SK-N-SH (cell line): ENCODE data around the gene ZP1.

ENCODE experiments used
- CTCF ChIP-seq: fragments of 200-600 bp; sonication (generic); IDR thresholded peaks from 2 replicates; pipeline ENCODE4 v1.6.1; 2017; ENCODE audit warnings: antibody characterized with exemption, mild to moderate bottlenecking, moderate library complexity
- EP300 ChIP-seq, 2 experiments: IDR thresholded peaks; 2 replicates each; pipeline versions ENCODE4 v1.4.0 to v1.6.1; 2012; ENCODE audit warnings: borderline replicate concordance in 1 of 2, low read depth in 1 of 2, low read length in 1 of 2
- MAX ChIP-seq: IDR thresholded peaks from 2 replicates; pipeline ENCODE4 v1.4.0; 2012; ENCODE audit warnings: low read depth
- POLR2AphosphoS5 ChIP-seq: IDR thresholded peaks from 2 replicates; pipeline ENCODE4 v1.6.1; 2012; ENCODE audit warnings: low read depth, low read length
- RCOR1 ChIP-seq: fragments of 150-350 bp; IDR thresholded peaks from 2 replicates; pipeline ENCODE4 v1.6.1; 2017; ENCODE audit warnings: antibody characterized with exemption, low read length
- USF2 ChIP-seq: fragments of 150-350 bp; IDR thresholded peaks from 2 replicates; pipeline ENCODE4 v1.6.1; 2017; ENCODE audit warnings: antibody characterized with exemption, low read length, low read depth, borderline replicate concordance
- TF ChIP-seq, protein P1 (sequence below): fragments of 150-350 bp; IDR thresholded peaks from 2 replicates; pipeline ENCODE4 v1.6.1; 2016; ENCODE audit warnings: mild to moderate bottlenecking, low read depth, low read length
- TF ChIP-seq, protein P2 (sequence below): IDR thresholded peaks from 2 replicates; pipeline ENCODE4 v1.4.0; 2012; ENCODE audit warnings: low read depth, borderline replicate concordance

- TF ChIP-seq RCOR1 = no peak
- TF ChIP-seq, protein P1, sequence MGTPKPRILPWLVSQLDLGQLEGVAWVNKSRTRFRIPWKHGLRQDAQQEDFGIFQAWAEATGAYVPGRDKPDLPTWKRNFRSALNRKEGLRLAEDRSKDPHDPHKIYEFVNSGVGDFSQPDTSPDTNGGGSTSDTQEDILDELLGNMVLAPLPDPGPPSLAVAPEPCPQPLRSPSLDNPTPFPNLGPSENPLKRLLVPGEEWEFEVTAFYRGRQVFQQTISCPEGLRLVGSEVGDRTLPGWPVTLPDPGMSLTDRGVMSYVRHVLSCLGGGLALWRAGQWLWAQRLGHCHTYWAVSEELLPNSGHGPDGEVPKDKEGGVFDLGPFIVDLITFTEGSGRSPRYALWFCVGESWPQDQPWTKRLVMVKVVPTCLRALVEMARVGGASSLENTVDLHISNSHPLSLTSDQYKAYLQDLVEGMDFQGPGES = no peak
- no peak for TF ChIP-seq POLR2AphosphoS5
- TF ChIP-seq CTCF = no peak
- TF ChIP-seq, protein P2, sequence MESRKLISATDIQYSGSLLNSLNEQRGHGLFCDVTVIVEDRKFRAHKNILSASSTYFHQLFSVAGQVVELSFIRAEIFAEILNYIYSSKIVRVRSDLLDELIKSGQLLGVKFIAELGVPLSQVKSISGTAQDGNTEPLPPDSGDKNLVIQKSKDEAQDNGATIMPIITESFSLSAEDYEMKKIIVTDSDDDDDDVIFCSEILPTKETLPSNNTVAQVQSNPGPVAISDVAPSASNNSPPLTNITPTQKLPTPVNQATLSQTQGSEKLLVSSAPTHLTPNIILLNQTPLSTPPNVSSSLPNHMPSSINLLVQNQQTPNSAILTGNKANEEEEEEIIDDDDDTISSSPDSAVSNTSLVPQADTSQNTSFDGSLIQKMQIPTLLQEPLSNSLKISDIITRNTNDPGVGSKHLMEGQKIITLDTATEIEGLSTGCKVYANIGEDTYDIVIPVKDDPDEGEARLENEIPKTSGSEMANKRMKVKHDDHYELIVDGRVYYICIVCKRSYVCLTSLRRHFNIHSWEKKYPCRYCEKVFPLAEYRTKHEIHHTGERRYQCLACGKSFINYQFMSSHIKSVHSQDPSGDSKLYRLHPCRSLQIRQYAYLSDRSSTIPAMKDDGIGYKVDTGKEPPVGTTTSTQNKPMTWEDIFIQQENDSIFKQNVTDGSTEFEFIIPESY = no peak
- TF ChIP-seq MAX = no peak
- TF ChIP-seq USF2 = no peak
- TF ChIP-seq EP300 (IDR thresholded peaks at IDR 0.05; ENCODE audit: borderline replicate concordance in 1 of 2, low read depth in 1 of 2, low read length in 1 of 2) = no peak
Measured at GRCh38 chr11:60847896-60848295, 19.4 kb upstream of the ZP1 start.
